T-helper 1 cell (primary cell): ENCODE data around the gene LILRB3.
"Not testable (repeated sequence)": the region's sequence is repeated elsewhere in the genome, so short reads cannot be mapped to it uniquely, and the experiment has no call there.

Experiments used
- DNase-seq, 5 donors: peaks; one replicate each; pipeline ENCODE4 v3.0.0-alpha.2; 2012 to 2020
- total RNA-seq, 4 donors: gene quantifications; one replicate each; lab custom pipeline; 2026; lab: John Stamatoyannopoulos, UW

LILRB3 gene
- 0 to 1.8 (median 0.88) reads per million in 4 donors for total RNA-seq

GRCh38 chr19:54222474-54223276, at the start of gene LILRB3:
LILRB3 (minus strand) TSS chr19:54223007; CDS start chr19:54222976, 31 bp downstream.
- not testable (repeated sequence) for DNase-seq

- DNase-seq, result not testable (repeated sequence)
These were observed 49.4 kb upstream of the LILRB3 start for GRCh38 chr19:54272181-54272580.

GRCh38 chr19:54271587-54271986, 48.8 kb upstream of the LILRB3 start:
- not testable (repeated sequence) for DNase-seq

DNA sequence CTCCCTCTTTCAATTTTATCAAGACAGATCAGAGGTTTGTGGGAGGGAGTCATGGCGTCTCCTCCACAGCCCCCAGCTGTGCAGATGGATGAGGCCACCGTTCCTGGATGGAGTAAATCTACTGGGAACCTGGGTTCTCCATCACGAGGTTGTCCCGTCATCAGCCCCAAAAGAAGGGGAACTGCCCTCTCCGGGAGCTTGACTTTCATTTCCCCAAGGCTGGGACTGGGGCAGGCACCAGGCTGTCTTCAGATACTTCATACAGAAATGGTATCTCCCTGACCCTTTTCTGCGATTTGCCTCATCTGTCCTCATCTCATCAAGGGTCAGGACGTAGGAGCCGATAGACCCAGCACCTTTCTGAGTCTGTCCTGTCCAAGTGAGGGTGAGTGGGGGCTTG, 48.3 kb upstream of the LILRB3 start:
- DNase-seq, result no peak

DNA sequence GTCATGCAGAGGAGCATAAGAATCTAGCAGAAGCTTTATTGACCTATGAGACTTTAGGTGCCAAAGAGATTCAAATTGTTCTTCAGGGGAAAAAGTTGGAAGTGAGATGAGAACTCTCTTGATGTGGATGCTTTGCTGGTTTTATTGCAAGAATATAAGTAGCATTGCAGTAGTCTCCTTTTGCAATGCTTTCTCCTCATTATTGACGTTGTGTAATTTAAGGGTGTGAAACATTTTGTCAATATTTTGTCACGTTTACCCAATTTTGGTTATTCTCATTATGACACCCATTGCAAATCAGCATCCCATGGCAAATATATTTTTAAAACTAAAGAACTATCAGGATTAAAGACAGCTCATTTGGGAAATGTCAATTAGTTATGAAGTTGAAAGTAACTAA, 46.1 kb upstream of the LILRB3 start:
- DNase-seq, result no peak

DNA sequence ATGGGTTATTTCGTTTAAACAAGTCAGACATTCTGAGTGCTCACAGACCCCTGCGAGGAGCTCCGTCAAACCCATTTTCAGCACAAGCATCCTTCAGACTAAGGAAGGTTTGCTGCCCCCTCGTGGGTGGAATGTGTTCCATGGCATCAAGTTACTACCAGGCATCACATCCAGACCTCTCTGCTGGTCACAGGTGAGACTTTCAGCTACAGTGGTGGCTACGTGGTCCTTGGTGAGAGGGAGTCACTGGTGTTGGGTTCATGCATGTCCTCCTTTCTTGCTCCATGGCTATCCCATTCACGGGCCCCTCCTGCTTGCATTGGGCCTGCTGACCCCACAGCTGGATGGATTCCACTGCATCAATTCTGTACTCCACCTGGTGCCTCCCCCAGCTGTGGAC, 43.3 kb upstream of the LILRB3 start:
- DNase-seq, result peak in 3 of 5 donors; percentile 30 to 56 (median 54)

- no peak for DNase-seq
These were observed 39.7 kb upstream of the LILRB3 start for GRCh38 chr19:54262470-54262869.

DNA sequence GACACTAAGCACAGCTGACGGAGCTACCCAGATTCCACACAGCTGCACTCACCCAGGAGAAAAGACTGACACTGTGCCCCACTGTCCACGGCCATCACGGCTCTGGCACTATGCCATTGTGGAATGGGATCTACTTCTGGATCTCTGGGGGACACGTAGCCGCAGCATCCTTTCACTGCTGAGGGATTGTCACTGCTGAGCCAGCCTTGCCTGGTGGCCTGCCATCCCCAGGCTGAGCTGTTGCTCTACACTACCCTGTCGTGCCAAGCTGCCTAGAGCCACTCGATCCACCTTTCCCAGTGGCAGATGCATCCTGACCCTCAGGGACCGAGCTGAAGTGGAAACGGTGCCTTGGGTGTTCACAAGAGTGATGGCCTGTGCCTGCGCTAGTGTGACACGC, 39.3 kb upstream of the LILRB3 start:
- DNase-seq, result no peak

DNA sequence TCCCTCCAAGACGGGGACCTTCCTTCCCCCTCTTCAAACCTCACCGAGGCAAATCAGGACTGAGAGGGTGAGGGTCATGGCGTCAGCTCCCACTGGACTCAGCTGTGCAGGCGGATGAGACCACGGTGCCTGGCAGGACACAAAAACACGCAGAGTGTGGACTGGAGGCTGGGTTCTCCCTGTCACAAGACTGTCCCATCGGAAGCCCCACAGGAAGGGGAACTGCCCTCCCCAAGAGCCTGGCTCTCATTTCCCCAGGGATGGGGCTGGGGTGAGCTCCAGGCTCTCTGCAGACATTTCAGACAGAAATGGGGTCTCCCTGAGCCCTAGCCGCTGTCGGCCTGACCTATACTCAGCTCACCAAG, 34.3 kb upstream of the LILRB3 start, which contains the start of gene LILRB5:
LILRB5 (minus strand) TSS at position 158 of the 365 bp plus-strand sequence; CDS start at position 78, 80 bp downstream.
- no peak for DNase-seq

DNA sequence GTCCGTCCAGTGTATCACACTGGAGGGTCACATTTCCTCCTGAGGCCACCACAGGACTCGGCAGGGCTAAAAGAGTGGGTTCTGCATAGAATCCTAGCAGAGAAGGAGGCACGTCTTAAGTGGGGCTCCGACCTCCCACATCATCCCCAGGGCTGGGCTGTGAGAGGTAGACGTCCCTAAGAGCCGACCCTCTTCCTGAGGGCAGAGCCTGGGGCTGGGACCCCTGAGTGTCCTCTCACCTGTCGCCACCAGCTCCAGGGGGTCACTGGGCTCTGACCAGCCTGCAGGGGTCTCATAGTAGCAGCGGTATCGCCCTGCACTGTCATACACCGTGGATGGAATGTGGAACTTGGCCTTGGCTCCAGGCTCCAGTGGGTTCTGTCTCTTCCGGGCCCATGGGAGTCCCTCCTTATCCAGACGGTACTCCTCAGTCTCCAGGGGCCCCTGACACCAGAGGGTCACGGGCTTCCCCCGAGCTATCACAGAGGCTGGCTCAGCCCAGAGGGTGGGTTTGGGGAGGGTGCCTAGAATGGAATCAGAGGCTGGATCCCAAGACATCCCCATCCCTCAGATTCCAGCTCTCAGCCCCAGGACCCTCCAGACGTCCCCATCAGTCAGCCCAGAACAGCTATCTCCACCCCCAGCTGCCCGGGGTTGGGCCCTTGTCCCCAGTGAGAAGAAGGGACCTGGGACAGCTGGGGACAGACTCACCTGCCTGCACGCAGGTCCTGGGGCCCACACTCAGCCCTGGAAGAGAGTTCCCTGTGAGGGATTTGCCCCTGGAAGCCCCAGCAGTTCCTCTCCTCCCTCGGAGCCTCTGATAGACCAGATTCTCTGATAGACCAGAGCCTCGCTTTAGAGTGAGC, 33.7 kb upstream of the LILRB3 start:
- DNase-seq, result no peak

GRCh38 chr19:54255105-54255775, 32.4 kb upstream of the LILRB3 start:
- no peak for DNase-seq

DNA sequence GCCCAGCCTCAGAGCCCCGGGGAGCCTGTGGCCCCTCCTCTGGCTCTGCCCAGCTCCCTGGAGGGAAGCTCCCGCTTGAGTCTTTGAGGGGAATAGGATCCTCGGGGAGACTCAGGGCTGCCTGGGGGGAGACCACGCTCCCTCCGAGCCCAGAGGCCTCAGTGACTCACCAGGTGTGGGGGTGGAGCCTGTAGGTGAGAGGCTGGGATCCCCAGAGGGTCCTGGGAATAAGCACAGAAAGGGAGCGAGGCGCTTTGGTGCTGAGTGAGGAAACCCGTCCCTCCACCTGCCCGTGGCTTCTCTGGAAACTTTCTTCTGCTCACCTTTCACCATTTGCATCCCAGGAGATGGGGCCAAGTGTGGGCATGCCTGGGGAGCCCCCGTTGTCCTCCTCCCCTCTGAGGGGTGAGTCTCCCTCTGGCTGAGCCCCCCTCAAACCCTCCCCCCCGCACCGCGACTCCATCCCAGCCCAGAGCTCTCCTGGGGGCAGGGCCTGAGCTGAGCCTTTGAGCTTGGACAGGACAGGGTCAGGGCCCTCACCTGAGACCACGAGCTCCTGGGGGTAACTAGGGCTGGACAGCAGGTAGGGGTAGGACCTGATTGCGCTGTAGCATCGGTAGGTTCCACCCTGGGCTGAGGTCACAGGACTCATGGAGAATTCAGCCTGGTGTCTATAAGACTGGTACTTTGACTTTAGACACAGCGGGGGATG, 31.5 kb upstream of the LILRB3 start:
- no peak for DNase-seq

DNA sequence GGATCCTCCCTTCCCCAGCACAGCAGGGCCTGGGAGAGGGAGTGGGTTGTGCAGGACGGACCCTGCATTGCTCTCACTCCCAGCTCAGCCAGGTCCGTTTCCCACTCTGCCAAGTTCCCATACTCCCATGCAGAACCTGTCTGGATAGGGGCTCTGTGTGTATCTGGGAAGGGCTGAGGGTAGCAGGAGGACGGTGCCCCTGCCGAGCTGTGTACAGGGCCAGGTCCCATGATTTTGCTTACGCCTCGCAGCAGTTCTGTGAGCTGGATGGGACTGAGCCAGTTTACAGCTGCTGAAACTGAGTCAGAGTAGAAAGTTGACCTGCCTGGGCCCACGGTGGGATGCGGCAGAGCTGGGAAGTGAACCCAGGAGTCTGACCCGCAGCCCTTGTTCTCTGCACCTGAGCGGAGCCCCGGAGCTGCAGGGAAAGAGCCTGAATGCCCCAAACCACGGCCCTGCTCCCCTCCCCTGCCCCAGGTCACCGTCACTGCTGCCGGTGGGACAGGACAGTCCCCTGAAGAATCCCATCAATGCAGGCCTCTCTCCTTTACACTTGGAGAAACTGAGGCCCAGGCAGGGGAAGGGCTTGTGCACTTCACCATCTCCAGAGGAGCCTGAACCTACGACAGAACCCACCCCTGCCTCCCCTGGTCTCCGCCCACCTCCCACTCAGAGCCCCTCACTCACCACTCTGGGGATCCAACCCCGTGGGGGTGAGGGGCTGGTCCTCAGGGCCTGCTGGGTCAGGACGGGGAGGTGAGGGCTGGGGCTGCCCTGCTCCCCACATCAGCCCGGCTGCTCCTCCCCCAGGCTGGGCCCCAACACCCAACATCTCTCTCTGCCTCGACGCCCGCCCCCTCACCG, 30.8 kb upstream of the LILRB3 start:
- no peak for DNase-seq

DNA sequence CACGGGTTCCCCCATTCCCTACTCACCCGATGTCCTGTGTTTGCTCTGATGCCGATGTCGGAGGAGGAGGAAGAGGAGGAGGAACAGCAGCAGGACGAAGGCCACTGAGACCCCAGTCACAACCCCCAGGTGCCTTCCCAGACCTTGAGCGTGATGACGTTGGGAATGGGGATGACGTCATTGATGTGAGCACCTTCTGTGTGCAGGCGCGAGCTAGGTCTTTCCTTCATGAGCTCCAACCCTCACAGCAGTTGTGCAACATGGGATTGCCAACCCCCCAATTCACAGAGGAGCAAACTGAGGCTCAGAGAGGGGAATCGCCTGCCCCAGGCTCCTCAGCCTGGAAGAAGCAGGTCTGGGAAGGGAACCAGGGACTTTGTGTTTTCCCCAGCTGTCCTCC, 30.0 kb upstream of the LILRB3 start:
- DNase-seq, result no peak

GRCh38 chr19:54252243-54252642, 29.4 kb upstream of the LILRB3 start:
- DNase-seq, result no peak

- DNase-seq, result peak in 1 of 5 donors; percentile 40
These were observed 25.3 kb upstream of the LILRB3 start for GRCh38 chr19:54248016-54248601.

GRCh38 chr19:54247106-54247930, 24.5 kb upstream of the LILRB3 start:
- DNase-seq, result no peak

GRCh38 chr19:54245936-54246335, 23.1 kb upstream of the LILRB3 start:
- no peak for DNase-seq

GRCh38 chr19:54243809-54244208, 21.0 kb upstream of the LILRB3 start:
- DNase-seq, result not testable (repeated sequence)

DNA sequence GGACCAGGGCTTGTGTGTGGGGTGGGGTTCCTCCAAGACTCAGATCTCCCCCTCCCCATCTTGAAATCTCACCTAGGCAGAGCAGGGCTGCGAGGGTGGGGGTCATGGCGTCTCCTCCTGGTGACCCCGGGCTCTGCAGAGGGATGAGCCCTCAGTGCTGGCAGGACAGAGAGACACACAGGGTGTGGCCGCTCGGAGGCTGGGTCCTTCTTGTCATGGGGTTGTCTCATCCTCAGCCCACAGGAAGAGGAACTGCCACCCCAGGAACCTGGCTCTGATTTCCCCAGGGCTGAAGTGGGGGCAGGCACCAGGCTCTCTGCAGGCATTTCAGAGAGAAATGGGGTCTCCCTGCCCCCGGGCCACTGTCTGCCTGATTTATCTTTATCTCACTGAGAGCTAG, 19.8 kb upstream of the LILRB3 start, which contains the start of gene LILRA6:
LILRA6 (minus strand) TSS at position 145 of the 400 bp plus-strand sequence.
- DNase-seq, result not testable (repeated sequence)
